ENCODE measurements around the gene TRPM3.

DNA sequence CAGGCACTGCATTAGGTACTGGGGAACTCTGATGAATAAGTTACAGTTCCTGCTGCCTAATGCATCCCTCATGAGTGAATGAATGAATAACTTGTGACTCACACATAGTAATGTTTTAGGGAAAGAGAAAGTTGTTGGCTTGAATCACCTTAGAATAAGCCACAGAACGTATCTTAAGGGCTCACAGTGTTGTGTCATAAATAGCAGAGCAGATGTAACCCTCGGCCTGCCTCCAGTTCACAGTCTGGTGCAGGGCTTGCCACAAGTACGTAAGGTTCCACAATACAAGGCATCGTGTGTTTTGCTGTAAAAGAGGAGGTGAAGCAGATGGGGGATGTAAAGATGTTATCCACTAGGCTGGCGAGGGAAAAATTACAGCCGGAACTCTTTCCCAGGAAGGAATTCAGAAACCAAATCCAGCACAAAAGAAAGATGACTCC is 218.7 kb downstream of the TRPM3 start:
- TF ChIP-seq, protein P1, sequence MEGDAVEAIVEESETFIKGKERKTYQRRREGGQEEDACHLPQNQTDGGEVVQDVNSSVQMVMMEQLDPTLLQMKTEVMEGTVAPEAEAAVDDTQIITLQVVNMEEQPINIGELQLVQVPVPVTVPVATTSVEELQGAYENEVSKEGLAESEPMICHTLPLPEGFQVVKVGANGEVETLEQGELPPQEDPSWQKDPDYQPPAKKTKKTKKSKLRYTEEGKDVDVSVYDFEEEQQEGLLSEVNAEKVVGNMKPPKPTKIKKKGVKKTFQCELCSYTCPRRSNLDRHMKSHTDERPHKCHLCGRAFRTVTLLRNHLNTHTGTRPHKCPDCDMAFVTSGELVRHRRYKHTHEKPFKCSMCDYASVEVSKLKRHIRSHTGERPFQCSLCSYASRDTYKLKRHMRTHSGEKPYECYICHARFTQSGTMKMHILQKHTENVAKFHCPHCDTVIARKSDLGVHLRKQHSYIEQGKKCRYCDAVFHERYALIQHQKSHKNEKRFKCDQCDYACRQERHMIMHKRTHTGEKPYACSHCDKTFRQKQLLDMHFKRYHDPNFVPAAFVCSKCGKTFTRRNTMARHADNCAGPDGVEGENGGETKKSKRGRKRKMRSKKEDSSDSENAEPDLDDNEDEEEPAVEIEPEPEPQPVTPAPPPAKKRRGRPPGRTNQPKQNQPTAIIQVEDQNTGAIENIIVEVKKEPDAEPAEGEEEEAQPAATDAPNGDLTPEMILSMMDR (IDR thresholded peaks at IDR 0.05), result no peak
- TF ChIP-seq TEAD4 (CRISPR knock-in tag; IDR thresholded peaks at IDR 0.05), result no peak
- TF ChIP-seq JUN (CRISPR knock-in tag; IDR thresholded peaks at IDR 0.05), result no peak
- TF ChIP-seq SP1 (CRISPR knock-in tag; conservative IDR thresholded peaks at IDR 0.05), result no peak
- TF ChIP-seq FOXK1 (CRISPR knock-in tag; IDR thresholded peaks at IDR 0.05), result no peak
- TF ChIP-seq, protein P2, sequence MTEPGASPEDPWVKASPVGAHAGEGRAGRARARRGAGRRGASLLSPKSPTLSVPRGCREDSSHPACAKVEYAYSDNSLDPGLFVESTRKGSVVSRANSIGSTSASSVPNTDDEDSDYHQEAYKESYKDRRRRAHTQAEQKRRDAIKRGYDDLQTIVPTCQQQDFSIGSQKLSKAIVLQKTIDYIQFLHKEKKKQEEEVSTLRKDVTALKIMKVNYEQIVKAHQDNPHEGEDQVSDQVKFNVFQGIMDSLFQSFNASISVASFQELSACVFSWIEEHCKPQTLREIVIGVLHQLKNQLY (CRISPR knock-in tag; IDR thresholded peaks at IDR 0.05), result no peak
- TF ChIP-seq, protein P3, sequence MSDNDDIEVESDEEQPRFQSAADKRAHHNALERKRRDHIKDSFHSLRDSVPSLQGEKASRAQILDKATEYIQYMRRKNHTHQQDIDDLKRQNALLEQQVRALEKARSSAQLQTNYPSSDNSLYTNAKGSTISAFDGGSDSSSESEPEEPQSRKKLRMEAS (CRISPR knock-in tag; IDR thresholded peaks at IDR 0.05), result no peak
- TF ChIP-seq ZNF138 (CRISPR knock-in tag; conservative IDR thresholded peaks at IDR 0.05), result no peak
- TF ChIP-seq, protein P4, sequence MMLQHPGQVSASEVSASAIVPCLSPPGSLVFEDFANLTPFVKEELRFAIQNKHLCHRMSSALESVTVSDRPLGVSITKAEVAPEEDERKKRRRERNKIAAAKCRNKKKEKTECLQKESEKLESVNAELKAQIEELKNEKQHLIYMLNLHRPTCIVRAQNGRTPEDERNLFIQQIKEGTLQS (CRISPR knock-in tag; conservative IDR thresholded peaks at IDR 0.05), result no peak
- TF ChIP-seq ETV6 (CRISPR knock-in tag; IDR thresholded peaks at IDR 0.05), result no peak
- TF ChIP-seq, protein P5, sequence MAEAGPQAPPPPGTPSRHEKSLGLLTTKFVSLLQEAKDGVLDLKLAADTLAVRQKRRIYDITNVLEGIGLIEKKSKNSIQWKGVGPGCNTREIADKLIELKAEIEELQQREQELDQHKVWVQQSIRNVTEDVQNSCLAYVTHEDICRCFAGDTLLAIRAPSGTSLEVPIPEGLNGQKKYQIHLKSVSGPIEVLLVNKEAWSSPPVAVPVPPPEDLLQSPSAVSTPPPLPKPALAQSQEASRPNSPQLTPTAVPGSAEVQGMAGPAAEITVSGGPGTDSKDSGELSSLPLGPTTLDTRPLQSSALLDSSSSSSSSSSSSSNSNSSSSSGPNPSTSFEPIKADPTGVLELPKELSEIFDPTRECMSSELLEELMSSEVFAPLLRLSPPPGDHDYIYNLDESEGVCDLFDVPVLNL (CRISPR knock-in tag; IDR thresholded peaks at IDR 0.05; ENCODE audit: borderline replicate concordance, low read depth), result no peak
- TF ChIP-seq, protein P6, sequence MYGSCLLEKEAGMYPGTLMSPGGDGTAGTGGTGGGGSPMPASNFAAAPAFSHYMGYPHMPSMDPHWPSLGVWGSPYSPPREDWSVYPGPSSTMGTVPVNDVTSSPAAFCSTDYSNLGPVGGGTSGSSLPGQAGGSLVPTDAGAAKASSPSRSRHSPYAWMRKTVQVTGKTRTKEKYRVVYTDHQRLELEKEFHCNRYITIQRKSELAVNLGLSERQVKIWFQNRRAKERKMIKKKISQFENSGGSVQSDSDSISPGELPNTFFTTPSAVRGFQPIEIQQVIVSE (CRISPR knock-in tag; IDR thresholded peaks at IDR 0.05; ENCODE audit: borderline replicate concordance), result no peak
- TF ChIP-seq CREB1 (CRISPR knock-in tag; IDR thresholded peaks at IDR 0.05), result no peak
- no peak for TF ChIP-seq ZNF263 (CRISPR knock-in tag; IDR thresholded peaks at IDR 0.05; ENCODE audit: low read depth)

Data from WTC11 (cell line).